Fibroblast of villous mesenchyme (primary cell): ENCODE data around the gene PHETA1. TPM values are rescaled to one million over a fixed set of nuclear protein-coding genes. Genes with fewer than 3 reads are reported as not detected.

Source experiments
- DNase-seq: peaks from one replicate; pipeline ENCODE4 v3.0.0-alpha.2; 2010; ENCODE audit warnings: low read depth
- H3K4me3 ChIP-seq: 2 replicates; pipeline ENCODE4 v1.5.1; 2011; ENCODE audit warnings: low read depth, mild to moderate bottlenecking, low read length
- total RNA-seq: library from RNA; depleted of rRNA; stranded (reverse); fragments of >200 nt; gene quantifications from 2 replicates; pipeline ENCODE4 v1.2.3, GENCODE V29; 2012
- TF ChIP-seq, protein P1 (sequence below): IDR thresholded peaks from 2 replicates; pipeline ENCODE4 v1.5.1; 2012; ENCODE audit warnings: low read depth, mild to moderate bottlenecking, low read length; ENCODE audit not compliant: insufficient read depth

PHETA1 gene
- total RNA-seq, 1 donor: 15.5 TPM

DNA sequence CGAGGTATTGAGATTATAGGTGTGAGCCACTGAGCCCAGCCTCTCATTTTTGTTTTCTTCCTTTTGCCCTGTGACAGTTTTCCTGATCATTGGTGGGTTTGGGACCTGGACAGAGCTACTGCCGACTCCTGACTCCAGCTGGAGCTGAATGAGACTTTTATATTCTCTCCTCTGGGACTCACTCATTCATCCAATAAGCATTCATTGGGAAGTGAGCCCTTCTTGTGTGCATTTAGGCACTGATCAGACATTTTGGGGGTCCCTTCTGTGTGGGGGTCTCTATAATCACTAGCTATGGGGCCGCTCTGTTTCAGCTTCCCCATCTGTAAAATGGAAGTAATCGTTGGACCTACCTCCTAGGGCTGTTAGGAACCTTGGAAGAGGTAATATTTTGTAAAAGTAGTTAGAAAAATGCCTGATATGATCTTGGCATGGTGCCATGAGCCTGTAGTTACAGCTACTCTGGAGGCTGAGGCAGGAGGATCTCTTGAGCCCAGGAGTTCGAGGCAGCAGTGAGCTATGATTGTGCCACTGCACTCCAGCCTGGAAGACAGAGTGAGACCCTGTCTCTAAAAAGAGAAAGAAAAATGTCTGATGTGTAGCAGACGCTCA, 44.0 kb upstream of the PHETA1 start:
- DNase-seq: no peak
- no peak overlapping the region for H3K4me3 ChIP-seq
- TF ChIP-seq, protein P1, sequence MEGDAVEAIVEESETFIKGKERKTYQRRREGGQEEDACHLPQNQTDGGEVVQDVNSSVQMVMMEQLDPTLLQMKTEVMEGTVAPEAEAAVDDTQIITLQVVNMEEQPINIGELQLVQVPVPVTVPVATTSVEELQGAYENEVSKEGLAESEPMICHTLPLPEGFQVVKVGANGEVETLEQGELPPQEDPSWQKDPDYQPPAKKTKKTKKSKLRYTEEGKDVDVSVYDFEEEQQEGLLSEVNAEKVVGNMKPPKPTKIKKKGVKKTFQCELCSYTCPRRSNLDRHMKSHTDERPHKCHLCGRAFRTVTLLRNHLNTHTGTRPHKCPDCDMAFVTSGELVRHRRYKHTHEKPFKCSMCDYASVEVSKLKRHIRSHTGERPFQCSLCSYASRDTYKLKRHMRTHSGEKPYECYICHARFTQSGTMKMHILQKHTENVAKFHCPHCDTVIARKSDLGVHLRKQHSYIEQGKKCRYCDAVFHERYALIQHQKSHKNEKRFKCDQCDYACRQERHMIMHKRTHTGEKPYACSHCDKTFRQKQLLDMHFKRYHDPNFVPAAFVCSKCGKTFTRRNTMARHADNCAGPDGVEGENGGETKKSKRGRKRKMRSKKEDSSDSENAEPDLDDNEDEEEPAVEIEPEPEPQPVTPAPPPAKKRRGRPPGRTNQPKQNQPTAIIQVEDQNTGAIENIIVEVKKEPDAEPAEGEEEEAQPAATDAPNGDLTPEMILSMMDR: no peak

DNA sequence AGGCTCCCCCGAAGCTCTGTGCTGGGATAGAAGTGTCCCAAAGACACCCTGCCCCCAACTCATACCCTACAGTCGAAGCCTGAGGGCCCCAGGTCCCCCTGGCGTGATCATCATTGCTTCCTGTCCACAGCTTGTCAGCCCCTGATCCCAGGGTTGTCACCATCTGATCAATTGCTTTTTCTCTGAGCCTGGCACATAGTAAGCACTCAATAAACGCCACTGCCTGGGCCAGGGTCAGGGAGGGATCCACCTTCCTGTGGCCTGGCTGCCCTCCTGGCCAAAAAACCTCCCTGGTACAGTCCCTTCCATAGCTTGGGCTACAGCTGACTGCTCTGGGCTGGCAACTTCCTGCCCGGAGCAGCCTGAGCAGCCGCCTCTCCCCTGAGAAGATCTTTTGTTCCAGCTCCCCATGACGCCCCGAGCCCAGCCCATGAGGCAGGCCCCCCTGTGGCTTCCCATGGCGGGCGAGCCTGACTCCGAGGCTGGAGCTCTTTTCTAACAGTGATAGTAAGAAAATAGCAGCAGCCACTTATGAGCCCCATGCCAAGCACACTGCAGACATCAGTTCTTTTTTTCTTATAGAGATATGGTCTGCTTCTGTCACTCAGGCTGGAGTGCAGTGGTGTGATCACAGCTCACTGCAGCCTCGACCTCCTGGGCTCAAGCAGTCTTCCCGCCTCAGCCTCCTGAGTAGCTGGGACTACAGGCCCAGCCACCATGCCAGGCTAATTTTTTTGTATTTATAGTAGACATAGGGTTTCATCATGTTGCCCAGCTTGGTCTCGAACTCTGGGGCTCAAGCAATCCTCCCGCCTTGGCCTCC, 43.3 kb upstream of the PHETA1 start:
- no peak for DNase-seq
- H3K4me3 ChIP-seq: no peak overlapping the region
- TF ChIP-seq, protein P1: no peak

GRCh38 chr12:111411185-111411764, 42.4 kb upstream of the PHETA1 start:
- TF ChIP-seq, protein P1: no peak
- no peak overlapping the region for H3K4me3 ChIP-seq
- no peak for DNase-seq

GRCh38 chr12:111410431-111411184, 41.7 kb upstream of the PHETA1 start:
- TF ChIP-seq, protein P1: no peak
- no peak overlapping the region for H3K4me3 ChIP-seq
- peak; percentile 21 for DNase-seq

GRCh38 chr12:111409780-111410430, 41.0 kb upstream of the PHETA1 start:
- DNase-seq: peak; percentile 79
- H3K4me3 ChIP-seq: peak overlapping the region; percentile 5

More at GRCh38 chr12:111409780-111410430, 41.0 kb upstream of the PHETA1 start:
- TF ChIP-seq, protein P1: no peak
